NT2/D1 (cell line): ENCODE measurements around the gene ZNF365.

Experiments used
- SUZ12 ChIP-seq: IDR thresholded peaks from 2 replicates; pipeline ENCODE4 v1.6.1; 2011; ENCODE audit not compliant: insufficient read length, insufficient read depth; ENCODE audit errors: extremely low read depth
- YY1 ChIP-seq: IDR thresholded peaks from 2 replicates; pipeline ENCODE4 v1.6.1; 2011; ENCODE audit not compliant: insufficient read length, insufficient read depth
- ZNF274 ChIP-seq: IDR thresholded peaks from 2 replicates; pipeline ENCODE4 v1.6.1; 2011; ENCODE audit warnings: mild to moderate bottlenecking, low read depth, low read length

- TF ChIP-seq ZNF274 (no peak), SUZ12 (no peak), YY1 (no peak)
Measured at GRCh38 chr10:62422068-62422590, 48.0 kb downstream of the ZNF365 start.
